Measurements from ENCODE around the gene PDE7B.

DNA sequence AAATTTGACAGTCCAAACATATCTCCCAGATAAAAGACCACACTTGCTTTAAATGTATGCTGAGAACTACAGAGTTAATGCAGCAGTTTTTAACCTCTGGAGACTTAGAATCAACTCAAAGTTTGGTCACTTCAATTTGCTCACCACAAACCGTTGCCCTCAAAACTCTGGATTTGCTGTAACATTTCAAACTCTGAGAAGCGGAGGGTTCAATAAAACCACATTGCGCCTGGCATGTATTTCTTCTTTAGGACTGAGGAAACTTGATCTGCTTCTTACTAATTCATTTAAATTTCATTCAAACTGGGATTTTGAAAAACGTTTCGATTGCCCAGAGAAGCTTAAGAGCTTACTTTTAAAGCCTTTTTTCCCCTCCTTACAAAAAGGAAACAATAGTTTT, 282.8 kb downstream of the PDE7B start:
- TF ChIP-seq, protein P1, sequence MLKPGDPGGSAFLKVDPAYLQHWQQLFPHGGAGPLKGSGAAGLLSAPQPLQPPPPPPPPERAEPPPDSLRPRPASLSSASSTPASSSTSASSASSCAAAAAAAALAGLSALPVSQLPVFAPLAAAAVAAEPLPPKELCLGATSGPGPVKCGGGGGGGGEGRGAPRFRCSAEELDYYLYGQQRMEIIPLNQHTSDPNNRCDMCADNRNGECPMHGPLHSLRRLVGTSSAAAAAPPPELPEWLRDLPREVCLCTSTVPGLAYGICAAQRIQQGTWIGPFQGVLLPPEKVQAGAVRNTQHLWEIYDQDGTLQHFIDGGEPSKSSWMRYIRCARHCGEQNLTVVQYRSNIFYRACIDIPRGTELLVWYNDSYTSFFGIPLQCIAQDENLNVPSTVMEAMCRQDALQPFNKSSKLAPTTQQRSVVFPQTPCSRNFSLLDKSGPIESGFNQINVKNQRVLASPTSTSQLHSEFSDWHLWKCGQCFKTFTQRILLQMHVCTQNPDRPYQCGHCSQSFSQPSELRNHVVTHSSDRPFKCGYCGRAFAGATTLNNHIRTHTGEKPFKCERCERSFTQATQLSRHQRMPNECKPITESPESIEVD (tag by site-specific recombination; IDR thresholded peaks at IDR 0.05), result no peak
- no peak for TF ChIP-seq ZEB2 (tag by site-specific recombination; IDR thresholded peaks at IDR 0.05)
- no peak for TF ChIP-seq ZNF776 (tag by site-specific recombination; IDR thresholded peaks at IDR 0.05; ENCODE audit: borderline replicate concordance)
- TF ChIP-seq ZBTB7A (tag by site-specific recombination; IDR thresholded peaks at IDR 0.05; ENCODE audit: low read depth), result no peak
- no peak for TF ChIP-seq SP2 (tag by site-specific recombination; IDR thresholded peaks at IDR 0.05)
- no peak for TF ChIP-seq CTCF (tag by site-specific recombination; IDR thresholded peaks at IDR 0.05)
- no peak for TF ChIP-seq ZNF121 (tag by site-specific recombination; IDR thresholded peaks at IDR 0.05)

Measured in HEK293 (cell line).